PFSK-1 (cell line): ENCODE measurements around the gene OVOL1.

Experiments used
- FOXP2 ChIP-seq: optimal IDR thresholded peaks from 2 replicates; pipeline ENCODE3; 2011; ENCODE audit warnings: borderline replicate concordance, control low read depth, inconsistent platforms; ENCODE audit not compliant: insufficient read depth; ENCODE audit errors: extremely low read length, extremely low read depth
- POLR2AphosphoS5 ChIP-seq: IDR thresholded peaks from 2 replicates; pipeline ENCODE4 v1.6.1; 2012; ENCODE audit warnings: low read depth, mild to moderate bottlenecking, control low read depth, low read length, moderate library complexity
- SIN3A ChIP-seq: IDR thresholded peaks from 2 replicates; pipeline ENCODE4 v1.6.1; 2012; ENCODE audit warnings: mild to moderate bottlenecking, low read length, moderate library complexity, borderline replicate concordance; ENCODE audit not compliant: insufficient read depth
- TAF1 ChIP-seq: IDR thresholded peaks from 2 replicates; pipeline ENCODE4 v1.6.1; 2012; ENCODE audit warnings: low read length, control low read depth, borderline replicate concordance; ENCODE audit not compliant: insufficient read depth
- TF ChIP-seq, protein P1 (sequence below), 2 experiments: IDR thresholded peaks; 2 replicates each; pipeline versions ENCODE4 v1.6.1 to v1.8.0; 2011 to 2012; ENCODE audit warnings: low read depth in 2 of 2, low read length in 2 of 2, control low read depth in 1 of 2, inconsistent platforms in 1 of 2, mild to moderate bottlenecking in 1 of 2, moderate library complexity in 1 of 2; ENCODE audit not compliant: insufficient read depth in 1 of 2

Gene OVOL1

DNA sequence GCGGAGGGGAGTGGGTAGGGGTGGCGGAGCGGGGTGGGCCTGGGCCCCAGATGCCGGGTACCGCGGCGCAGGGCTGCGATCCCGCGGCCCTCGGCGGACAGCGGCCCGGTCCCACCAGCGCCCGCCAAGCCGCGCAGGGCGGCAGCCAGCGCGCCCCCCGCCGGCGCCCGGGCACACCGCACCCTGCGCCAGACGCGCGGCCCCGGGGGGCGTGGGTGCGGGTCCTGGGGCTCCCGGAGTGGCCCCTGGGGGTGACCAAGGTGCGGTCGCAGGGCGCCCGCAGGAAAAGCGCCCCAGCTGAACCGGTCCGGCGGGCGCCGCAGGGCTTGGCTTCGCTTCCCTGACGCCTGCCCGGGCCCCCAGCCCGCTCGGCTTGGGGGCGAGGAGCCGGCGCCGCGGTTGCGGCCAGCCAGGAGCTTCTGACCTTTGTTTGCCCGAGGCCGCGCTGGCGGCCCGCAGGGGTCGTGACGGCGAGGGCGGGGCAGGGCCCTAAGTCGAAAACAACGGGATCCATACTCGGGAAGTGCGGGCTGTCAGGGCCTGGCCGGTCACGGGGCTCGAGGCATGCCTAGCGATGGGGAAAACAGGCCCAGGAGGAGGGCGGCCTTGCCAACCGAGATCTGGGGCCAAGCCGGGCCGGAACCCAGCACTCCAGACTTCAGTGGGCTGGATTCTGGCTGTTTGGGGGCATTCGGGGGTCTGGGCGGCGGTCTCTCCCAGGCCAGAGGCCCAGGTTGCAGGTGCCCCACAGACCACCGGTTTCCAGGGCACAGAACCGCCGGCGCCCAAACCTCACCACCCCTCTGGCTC is 5.5 kb upstream of the OVOL1 start:
- TF ChIP-seq, protein P1, sequence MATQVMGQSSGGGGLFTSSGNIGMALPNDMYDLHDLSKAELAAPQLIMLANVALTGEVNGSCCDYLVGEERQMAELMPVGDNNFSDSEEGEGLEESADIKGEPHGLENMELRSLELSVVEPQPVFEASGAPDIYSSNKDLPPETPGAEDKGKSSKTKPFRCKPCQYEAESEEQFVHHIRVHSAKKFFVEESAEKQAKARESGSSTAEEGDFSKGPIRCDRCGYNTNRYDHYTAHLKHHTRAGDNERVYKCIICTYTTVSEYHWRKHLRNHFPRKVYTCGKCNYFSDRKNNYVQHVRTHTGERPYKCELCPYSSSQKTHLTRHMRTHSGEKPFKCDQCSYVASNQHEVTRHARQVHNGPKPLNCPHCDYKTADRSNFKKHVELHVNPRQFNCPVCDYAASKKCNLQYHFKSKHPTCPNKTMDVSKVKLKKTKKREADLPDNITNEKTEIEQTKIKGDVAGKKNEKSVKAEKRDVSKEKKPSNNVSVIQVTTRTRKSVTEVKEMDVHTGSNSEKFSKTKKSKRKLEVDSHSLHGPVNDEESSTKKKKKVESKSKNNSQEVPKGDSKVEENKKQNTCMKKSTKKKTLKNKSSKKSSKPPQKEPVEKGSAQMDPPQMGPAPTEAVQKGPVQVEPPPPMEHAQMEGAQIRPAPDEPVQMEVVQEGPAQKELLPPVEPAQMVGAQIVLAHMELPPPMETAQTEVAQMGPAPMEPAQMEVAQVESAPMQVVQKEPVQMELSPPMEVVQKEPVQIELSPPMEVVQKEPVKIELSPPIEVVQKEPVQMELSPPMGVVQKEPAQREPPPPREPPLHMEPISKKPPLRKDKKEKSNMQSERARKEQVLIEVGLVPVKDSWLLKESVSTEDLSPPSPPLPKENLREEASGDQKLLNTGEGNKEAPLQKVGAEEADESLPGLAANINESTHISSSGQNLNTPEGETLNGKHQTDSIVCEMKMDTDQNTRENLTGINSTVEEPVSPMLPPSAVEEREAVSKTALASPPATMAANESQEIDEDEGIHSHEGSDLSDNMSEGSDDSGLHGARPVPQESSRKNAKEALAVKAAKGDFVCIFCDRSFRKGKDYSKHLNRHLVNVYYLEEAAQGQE (IDR thresholded peaks at IDR 0.05; ENCODE audit: insufficient read depth in 1 of 2, low read depth in 2 of 2, low read length in 2 of 2), result no peak
- no peak for TF ChIP-seq FOXP2
- TF ChIP-seq POLR2AphosphoS5, result no peak

DNA sequence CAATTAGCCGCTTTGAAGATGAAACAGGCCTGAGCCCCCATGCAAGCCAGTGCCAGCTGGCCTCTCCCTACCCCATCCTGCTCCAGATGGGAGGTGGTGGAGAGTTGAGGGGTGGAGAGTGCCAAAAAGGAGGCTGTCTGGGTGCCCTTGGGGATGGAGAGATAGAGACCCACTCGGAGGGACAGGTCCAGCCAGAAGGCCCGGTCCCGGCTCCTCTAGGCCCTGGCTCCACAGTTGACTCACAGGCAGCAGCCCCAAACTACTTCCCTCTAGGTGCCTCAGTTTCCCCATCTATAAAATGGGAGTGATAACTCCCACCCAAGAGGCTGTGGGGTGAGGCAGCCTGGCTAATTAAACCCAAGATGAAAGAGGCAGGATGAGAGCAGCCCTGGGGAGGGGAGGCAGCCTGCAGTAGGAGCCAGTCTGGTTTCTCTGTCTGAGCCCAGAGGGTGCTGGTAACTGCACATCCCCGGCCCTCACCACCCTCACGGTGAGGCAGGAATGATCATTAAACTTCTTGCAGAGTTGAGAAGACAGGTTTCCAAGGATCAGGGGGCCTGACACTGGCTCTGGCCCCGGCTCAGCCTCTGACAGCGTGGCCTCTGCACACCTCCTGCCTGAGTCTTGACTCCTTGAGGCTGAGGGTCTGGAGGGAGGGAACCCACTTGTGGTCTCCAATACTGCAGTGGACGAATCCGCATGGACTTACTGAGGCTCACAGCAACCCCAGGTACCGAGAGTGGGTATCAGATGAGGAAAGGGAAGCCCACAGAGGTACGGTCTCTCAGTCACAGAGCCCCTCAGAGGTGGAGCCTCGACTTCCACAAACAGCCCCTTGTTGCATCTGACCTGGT is 4.7 kb upstream of the OVOL1 start:
- TF ChIP-seq FOXP2 (no peak), SIN3A (no peak), TAF1 (no peak), POLR2AphosphoS5 (no peak)
- TF ChIP-seq, protein P1 (IDR thresholded peaks at IDR 0.05; ENCODE audit: insufficient read depth in 1 of 2, low read depth in 2 of 2, low read length in 2 of 2), result no peak

DNA sequence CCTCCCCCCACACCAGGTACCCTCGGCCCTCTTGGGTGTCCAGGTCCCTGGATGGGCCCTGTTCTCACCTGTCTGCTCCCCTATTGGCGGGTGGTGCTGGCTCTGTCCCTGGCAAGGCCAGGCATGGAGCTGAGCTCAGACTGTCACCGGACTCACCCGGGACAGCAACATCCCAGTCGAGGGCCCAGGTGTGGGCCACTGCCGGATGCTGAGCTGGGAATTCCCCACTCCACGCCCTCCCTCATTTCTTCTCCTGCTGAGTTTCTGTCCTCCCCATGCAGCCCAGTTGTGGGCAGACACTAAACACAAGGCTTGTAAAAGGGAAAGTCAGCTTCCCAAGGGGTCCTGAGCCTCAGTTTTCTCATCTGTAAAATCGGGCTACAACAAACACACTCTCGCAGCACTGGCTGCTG is 4.0 kb upstream of the OVOL1 start:
- TF ChIP-seq, protein P1 (IDR thresholded peaks at IDR 0.05; ENCODE audit: insufficient read depth in 1 of 2, low read depth in 2 of 2, low read length in 2 of 2), result no peak
- no peak for TF ChIP-seq SIN3A
- no peak for TF ChIP-seq FOXP2
- TF ChIP-seq TAF1, result no peak
- no peak for TF ChIP-seq POLR2AphosphoS5

DNA sequence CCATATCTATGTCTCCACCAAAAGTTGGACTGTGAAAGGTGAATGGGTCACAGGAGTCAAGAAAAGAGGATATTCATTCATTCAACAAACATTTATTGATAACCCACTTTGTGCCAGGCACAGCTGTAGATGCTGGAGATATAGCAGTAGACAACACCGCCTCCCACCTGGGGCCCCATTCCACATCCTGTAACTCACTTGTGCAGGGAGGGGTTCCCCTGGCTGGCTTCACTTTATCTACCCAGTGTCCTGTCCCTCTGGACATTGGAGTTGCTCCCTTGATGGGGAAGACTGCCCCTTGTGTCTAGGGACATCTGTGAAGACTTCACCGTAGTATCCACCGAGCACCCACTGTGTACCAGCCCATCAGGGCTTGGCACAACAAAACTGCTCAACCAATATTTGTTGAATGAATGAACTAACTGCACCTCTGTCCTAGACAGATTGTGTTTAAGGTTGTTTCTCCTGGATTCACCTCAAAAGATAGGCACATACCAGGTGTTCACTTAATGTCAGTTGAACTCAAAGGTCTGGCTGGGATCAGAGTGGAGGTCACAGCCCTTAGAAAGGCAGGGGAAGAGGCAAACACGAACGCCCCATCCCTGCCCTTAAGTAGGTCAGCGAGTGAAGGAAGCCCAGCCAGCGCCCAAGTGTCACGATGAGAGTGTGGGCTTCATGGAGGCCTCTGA is 1.4 kb upstream of the OVOL1 start:
- no peak for TF ChIP-seq TAF1
- TF ChIP-seq POLR2AphosphoS5, result no peak
- TF ChIP-seq, protein P1 (IDR thresholded peaks at IDR 0.05; ENCODE audit: insufficient read depth in 1 of 2, low read depth in 2 of 2, low read length in 2 of 2), result no peak
- TF ChIP-seq SIN3A, result no peak
- TF ChIP-seq FOXP2, result no peak
